HG02798 (cell line): Measurements from ENCODE around the gene RASGRF2.

Experiments used
- ATAC-seq: cut with Tn5 transposase; IDR thresholded peaks from one replicate; pipeline ENCODE4 v1.9.1; 2021; ENCODE audit warnings: mild to moderate bottlenecking; ENCODE audit not compliant: unreplicated experiment, poor library complexity

RASGRF2 gene

GRCh38 chr5:80937584-80938356 is 22.4 kb upstream of the RASGRF2 start:
- no peak for ATAC-seq

- ATAC-seq: no peak
These were observed 18.7 kb upstream of the RASGRF2 start for GRCh38 chr5:80941496-80941895.

- ATAC-seq: no peak
These were observed 8.8 kb upstream of the RASGRF2 start for GRCh38 chr5:80951366-80951765.

- ATAC-seq: no peak
These were observed 6.6 kb upstream of the RASGRF2 start for GRCh38 chr5:80953587-80953986.

- ATAC-seq: no peak
These were observed 5.0 kb upstream of the RASGRF2 start for GRCh38 chr5:80955082-80955590.

GRCh38 chr5:80956272-80956671 is 3.9 kb upstream of the RASGRF2 start:
- no peak for ATAC-seq

GRCh38 chr5:80957031-80957761 is 3.0 kb upstream of the RASGRF2 start:
- ATAC-seq: no peak

GRCh38 chr5:80958616-80959015 is 1.5 kb upstream of the RASGRF2 start:
- ATAC-seq: no peak

GRCh38 chr5:80959138-80959537 is 1.0 kb upstream of the RASGRF2 start:
- ATAC-seq: no peak

GRCh38 chr5:80960531-80961375 is 590 bp downstream of the RASGRF2 start:
- no peak for ATAC-seq

GRCh38 chr5:80961376-80962281 is 1.5 kb downstream of the RASGRF2 start:
- no peak for ATAC-seq

- ATAC-seq: no peak
These were observed 2.7 kb downstream of the RASGRF2 start for GRCh38 chr5:80962630-80963520.

- ATAC-seq: no peak
These were observed 3.3 kb downstream of the RASGRF2 start for GRCh38 chr5:80963521-80963895.

- ATAC-seq: no peak
These were observed 3.9 kb downstream of the RASGRF2 start for GRCh38 chr5:80963966-80964481.

GRCh38 chr5:80964491-80964890 is 4.3 kb downstream of the RASGRF2 start:
- ATAC-seq: no peak

- ATAC-seq: no peak
These were observed 4.8 kb downstream of the RASGRF2 start for GRCh38 chr5:80964919-80965318.

GRCh38 chr5:80967500-80968181 is 7.5 kb downstream of the RASGRF2 start:
- no peak for ATAC-seq

- no peak for ATAC-seq
These were observed 12.9 kb downstream of the RASGRF2 start for GRCh38 chr5:80973027-80973426.
